ENCODE results near the gene ZFYVE19. TPM values are rescaled to one million over a fixed set of nuclear protein-coding genes. Genes with fewer than 3 reads are reported as not detected.
A peak's percentile ranks its signal among the peaks of the same experiment; 100 is the strongest.

ZFYVE19 gene
- total RNA-seq, 1 donor, result 17.3 TPM

DNA sequence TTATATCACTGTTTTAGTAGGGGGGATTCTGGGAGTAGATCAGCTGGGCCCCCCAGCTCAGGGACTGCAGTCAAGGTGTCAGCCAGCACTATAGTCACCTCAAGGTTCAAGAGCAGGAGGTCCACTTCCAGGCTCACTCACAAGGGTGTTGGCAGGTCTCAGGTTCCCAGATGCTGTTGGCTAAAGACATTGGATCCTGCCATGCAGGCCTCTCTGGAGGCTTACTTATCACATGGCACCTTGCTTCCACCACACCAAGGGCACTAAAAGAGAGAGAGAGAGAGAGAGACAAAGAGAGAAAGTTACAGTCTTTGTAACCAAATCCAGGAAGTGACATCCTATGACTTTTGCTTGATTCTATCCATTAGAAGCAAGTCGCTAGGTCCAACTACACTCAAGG lies 29.1 kb downstream of the ZFYVE19 start:
- DNase-seq (ENCODE audit: low read depth), result no peak
- no peak overlapping the region for H3K4me3 ChIP-seq (ENCODE audit: low read depth, low read length)

GRCh38 chr15:40838756-40839155 lies 31.9 kb downstream of the ZFYVE19 start:
- DNase-seq (ENCODE audit: low read depth), result no peak
- no peak overlapping the region for H3K4me3 ChIP-seq (ENCODE audit: low read depth, low read length)
- TF ChIP-seq CTCF (IDR thresholded peaks at IDR 0.05; ENCODE audit: insufficient read depth, low read depth, low read length), result no peak

More for the DNA sequence above, 29.1 kb downstream of the ZFYVE19 start:
- no peak for TF ChIP-seq CTCF (IDR thresholded peaks at IDR 0.05; ENCODE audit: insufficient read depth, low read depth, low read length)

GRCh38 chr15:40841741-40842140 lies 34.9 kb downstream of the ZFYVE19 start:
- no peak overlapping the region for H3K4me3 ChIP-seq (ENCODE audit: low read depth, low read length)
- no peak for TF ChIP-seq CTCF (IDR thresholded peaks at IDR 0.05; ENCODE audit: insufficient read depth, low read depth, low read length)
- no peak for DNase-seq (ENCODE audit: low read depth)

GRCh38 chr15:40843261-40843884 lies 36.5 kb downstream of the ZFYVE19 start:
- no peak for TF ChIP-seq CTCF (IDR thresholded peaks at IDR 0.05; ENCODE audit: insufficient read depth, low read depth, low read length)
- DNase-seq (ENCODE audit: low read depth), result no peak
- peak overlapping the region; percentile 50 for H3K4me3 ChIP-seq (ENCODE audit: low read depth, low read length)

GRCh38 chr15:40843885-40844695 lies 37.2 kb downstream of the ZFYVE19 start, which contains the start of gene SPINT1:
Gene SPINT1, plus strand, starts transcription at chr15:40844048. Its CDS starts 507 bp downstream, at chr15:40844555.
- DNase-seq (ENCODE audit: low read depth), result no peak
- peak within 1 kb of the TSS; percentile 50 for H3K4me3 ChIP-seq (ENCODE audit: low read depth, low read length)

DNA sequence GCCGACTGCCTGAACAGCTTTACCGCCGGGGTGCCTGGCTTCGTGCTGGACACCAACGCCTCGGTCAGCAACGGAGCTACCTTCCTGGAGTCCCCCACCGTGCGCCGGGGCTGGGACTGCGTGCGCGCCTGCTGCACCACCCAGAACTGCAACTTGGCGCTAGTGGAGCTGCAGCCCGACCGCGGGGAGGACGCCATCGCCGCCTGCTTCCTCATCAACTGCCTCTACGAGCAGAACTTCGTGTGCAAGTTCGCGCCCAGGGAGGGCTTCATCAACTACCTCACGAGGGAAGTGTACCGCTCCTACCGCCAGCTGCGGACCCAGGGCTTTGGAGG lies 37.8 kb downstream of the ZFYVE19 start:
- no peak for TF ChIP-seq CTCF (IDR thresholded peaks at IDR 0.05; ENCODE audit: insufficient read depth, low read depth, low read length)
- no peak for DNase-seq (ENCODE audit: low read depth)
- H3K4me3 ChIP-seq (ENCODE audit: low read depth, low read length), result peak overlapping the region; percentile 50

More at GRCh38 chr15:40843885-40844695, 37.2 kb downstream of the ZFYVE19 start, which contains the start of gene SPINT1:
- TF ChIP-seq CTCF (IDR thresholded peaks at IDR 0.05; ENCODE audit: insufficient read depth, low read depth, low read length), result no peak

Data from fibroblast of villous mesenchyme (primary cell).